GM12875 (cell line): ENCODE measurements around the gene AP1AR.

Experiments
- H3K4me3 ChIP-seq: one replicate; pipeline ENCODE4 v1.5.1; 2011; ENCODE audit warnings: low read depth, low read length, control low read depth
- TF ChIP-seq, protein P1 (sequence below): IDR thresholded peaks from 2 replicates; pipeline ENCODE4 v1.5.1; 2011; ENCODE audit warnings: low read depth, mild to moderate bottlenecking, control low read depth, inconsistent platforms, low read length, moderate library complexity, borderline replicate concordance; ENCODE audit not compliant: insufficient read depth

AP1AR gene

DNA sequence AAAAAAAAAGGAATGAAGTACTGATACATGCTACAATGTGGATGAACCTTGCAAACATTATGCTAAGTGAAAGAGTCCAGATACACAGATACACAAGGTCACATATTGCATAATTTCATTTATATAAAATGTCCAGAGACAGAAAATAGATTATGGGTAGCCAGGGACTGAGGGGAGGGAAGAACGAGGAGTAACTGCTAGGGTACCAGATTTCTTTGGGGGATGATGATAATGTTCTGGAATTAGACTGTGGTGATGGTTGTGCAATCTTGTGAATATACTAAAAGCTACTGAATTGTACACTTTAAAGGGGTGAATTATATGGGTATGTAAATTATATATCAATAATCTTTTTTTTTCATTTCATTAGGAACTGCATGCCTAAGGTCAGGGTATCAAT, 20.8 kb upstream of the AP1AR start:
- H3K4me3 ChIP-seq, result no peak overlapping the region
- TF ChIP-seq, protein P1, sequence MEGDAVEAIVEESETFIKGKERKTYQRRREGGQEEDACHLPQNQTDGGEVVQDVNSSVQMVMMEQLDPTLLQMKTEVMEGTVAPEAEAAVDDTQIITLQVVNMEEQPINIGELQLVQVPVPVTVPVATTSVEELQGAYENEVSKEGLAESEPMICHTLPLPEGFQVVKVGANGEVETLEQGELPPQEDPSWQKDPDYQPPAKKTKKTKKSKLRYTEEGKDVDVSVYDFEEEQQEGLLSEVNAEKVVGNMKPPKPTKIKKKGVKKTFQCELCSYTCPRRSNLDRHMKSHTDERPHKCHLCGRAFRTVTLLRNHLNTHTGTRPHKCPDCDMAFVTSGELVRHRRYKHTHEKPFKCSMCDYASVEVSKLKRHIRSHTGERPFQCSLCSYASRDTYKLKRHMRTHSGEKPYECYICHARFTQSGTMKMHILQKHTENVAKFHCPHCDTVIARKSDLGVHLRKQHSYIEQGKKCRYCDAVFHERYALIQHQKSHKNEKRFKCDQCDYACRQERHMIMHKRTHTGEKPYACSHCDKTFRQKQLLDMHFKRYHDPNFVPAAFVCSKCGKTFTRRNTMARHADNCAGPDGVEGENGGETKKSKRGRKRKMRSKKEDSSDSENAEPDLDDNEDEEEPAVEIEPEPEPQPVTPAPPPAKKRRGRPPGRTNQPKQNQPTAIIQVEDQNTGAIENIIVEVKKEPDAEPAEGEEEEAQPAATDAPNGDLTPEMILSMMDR, result no peak

GRCh38 chr4:112213091-112213490, 18.5 kb upstream of the AP1AR start:
- H3K4me3 ChIP-seq, result no peak overlapping the region
- TF ChIP-seq, protein P1, result no peak

DNA sequence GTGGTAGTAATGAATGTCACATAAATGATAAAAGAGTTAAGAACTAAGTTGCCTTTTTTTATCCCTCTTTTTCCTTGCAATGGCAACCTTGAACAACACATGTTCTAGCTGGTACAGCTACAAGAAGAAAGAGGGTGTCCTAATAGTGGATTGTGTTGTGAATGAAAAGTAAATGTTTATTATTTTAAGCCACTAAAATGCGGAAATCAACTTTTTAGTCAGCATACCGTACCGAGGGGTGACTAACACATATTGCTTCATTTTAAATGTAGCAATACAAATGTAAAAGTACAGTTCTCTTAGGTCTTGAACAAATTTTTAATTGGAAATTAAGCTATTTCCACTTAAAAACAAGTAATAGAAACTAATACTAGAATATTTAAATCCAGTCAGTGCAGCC, 17.7 kb upstream of the AP1AR start:
- TF ChIP-seq, protein P1, result no peak
- no peak overlapping the region for H3K4me3 ChIP-seq

DNA sequence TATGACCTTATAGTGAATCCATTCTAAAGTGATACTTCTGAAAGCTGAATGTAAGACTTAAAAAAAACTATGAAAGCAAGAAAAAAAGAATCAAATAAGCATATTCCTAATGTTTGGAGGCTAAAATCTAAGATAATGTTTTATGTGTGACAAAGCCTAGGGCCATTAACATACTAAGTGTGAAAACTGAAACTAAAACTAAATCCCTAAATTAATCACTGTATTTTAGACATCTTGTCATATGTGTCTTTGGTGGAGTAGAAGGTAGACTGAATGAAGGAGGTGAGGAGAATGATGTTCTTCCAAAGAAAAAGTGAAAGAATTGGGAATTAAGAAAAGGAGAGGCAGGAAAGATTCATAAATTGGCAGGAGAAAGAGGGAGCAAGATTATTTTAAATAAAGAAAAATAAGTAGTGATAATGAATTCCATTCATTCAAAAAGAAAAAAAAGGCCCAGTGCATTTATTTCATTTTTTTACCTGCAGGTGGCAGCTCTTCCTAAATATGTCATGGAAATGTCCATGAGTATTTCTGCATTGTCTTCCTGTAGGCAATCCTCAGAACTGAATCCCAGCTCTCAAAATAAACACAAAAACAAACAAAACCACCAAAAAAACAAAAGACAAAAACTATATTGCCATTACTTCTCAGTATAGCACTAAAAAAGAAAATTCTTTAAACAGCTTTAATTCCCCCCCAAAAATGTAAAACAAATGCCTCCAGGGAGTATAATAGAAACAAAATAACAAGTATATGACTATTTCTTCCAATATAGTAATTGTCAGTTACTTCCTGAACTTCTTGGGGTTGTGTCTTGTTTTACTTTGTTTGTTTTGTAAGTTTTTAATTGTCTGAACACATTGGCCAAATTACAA, 17.0 kb upstream of the AP1AR start:
- no peak overlapping the region for H3K4me3 ChIP-seq
- TF ChIP-seq, protein P1, result no peak

- TF ChIP-seq, protein P1, result no peak
- no peak overlapping the region for H3K4me3 ChIP-seq
Observed at GRCh38 chr4:112219826-112220366, 11.7 kb upstream of the AP1AR start.

DNA sequence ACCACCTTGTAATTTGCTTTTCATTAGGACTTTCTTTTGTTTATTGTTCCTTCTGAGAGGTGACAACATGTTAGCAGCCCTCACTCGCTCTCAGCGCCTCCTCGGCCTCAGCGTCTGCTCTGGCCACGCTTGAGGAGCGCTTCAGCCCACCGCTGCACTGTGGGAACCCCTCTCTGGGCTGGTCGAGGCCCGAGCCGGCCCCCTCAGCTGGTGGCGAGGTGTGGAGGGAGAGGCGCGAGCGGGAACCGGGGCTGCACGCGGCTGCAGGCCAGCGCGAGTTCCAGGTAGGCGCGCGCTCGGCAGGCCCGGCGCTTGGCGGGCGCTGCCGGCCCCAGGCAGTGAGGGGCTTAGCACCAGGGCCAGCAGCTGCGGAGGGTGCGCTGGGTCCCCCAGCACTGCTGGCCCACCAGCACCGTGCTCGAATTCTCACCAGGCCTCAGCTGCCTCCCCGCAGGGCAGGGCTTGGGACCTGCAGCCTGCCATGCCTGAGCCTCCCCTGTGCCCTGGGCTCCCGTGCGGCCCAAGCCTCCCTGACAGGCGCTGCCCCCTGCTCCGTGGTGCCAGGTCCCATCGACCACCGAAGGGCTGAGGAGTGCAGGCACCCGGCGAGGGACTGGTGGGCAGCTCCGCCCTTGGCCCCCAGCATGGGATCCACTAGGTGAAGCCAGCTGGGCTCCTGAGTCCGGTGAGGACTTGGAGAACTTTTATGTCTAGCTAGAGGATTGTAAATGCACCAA, 9.2 kb upstream of the AP1AR start:
- H3K4me3 ChIP-seq, result no peak overlapping the region
- TF ChIP-seq, protein P1, result no peak

- H3K4me3 ChIP-seq, result no peak overlapping the region
- TF ChIP-seq, protein P1, result no peak
Observed at GRCh38 chr4:112225157-112225556, 6.4 kb upstream of the AP1AR start.
